ENCODE data around the gene OCA2.
"Not testable (repeated sequence)": the region's sequence is repeated elsewhere in the genome, so short reads cannot be mapped to it uniquely, and the experiment has no call there.

The OCA2 gene

GRCh38 chr15:27767918-27768640, 331.0 kb downstream of the OCA2 start:
- DNase-seq, result no peak
- no peaks in the 10 kb centered on the region for H3K36me3 ChIP-seq (replicated peaks)
- no peak overlapping the region for H3K27ac ChIP-seq
- in situ Hi-C loops (cut with HindIII; ENCODE audit: low pct_ligation_motif_present, low sequenced_read_pairs), result no loop called here
- TF ChIP-seq, protein P1, sequence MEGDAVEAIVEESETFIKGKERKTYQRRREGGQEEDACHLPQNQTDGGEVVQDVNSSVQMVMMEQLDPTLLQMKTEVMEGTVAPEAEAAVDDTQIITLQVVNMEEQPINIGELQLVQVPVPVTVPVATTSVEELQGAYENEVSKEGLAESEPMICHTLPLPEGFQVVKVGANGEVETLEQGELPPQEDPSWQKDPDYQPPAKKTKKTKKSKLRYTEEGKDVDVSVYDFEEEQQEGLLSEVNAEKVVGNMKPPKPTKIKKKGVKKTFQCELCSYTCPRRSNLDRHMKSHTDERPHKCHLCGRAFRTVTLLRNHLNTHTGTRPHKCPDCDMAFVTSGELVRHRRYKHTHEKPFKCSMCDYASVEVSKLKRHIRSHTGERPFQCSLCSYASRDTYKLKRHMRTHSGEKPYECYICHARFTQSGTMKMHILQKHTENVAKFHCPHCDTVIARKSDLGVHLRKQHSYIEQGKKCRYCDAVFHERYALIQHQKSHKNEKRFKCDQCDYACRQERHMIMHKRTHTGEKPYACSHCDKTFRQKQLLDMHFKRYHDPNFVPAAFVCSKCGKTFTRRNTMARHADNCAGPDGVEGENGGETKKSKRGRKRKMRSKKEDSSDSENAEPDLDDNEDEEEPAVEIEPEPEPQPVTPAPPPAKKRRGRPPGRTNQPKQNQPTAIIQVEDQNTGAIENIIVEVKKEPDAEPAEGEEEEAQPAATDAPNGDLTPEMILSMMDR (IDR thresholded peaks at IDR 0.05; ENCODE audit: low read depth, low read length, missing control alignments), result no peak
- H3K27me3 ChIP-seq (replicated peaks), result no peaks in the 10 kb centered on the region
- no peak overlapping the region for H3K4me3 ChIP-seq (ENCODE audit: low read depth, low read length)

DNA sequence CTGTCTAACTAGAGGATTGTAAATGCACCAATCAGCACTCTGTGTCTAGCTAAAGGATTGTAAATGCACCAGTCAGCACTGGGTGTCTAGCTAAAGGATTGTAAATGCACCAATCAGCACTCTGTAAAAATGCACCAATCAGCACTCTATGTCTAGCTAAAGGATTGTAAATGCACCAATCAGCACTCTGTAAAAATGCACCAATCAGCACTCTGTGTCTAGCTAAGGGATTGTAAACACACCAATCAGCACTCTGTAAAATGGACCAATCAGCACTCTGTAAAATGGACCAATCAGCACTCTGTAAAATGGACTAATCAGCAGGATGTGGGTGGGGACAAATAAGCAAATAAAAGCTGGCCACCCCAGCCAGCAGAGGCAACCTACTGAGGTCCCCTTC, 331.7 kb downstream of the OCA2 start:
- H3K27me3 ChIP-seq (replicated peaks); H3K27ac ChIP-seq; H3K4me3 ChIP-seq (ENCODE audit: low read depth, low read length); DNase-seq; H3K36me3 ChIP-seq (replicated peaks); in situ Hi-C loops (cut with HindIII; ENCODE audit: low pct_ligation_motif_present, low sequenced_read_pairs): not testable (repeated sequence)

- Histone ChIP-seq H3K27ac (no peak overlapping the region), H3K27me3 (replicated peaks) (no peaks in the 10 kb centered on the region), H3K4me3 (ENCODE audit: low read depth, low read length) (no peak overlapping the region), H3K36me3 (replicated peaks) (no peaks in the 10 kb centered on the region)
- in situ Hi-C loops (cut with HindIII; ENCODE audit: low pct_ligation_motif_present, low sequenced_read_pairs), result no loop called here
- TF ChIP-seq, protein P1 (IDR thresholded peaks at IDR 0.05; ENCODE audit: low read depth, low read length, missing control alignments), result no peak
- no peak for DNase-seq
Measured at GRCh38 chr15:27764339-27764738, 334.8 kb downstream of the OCA2 start.

DNA sequence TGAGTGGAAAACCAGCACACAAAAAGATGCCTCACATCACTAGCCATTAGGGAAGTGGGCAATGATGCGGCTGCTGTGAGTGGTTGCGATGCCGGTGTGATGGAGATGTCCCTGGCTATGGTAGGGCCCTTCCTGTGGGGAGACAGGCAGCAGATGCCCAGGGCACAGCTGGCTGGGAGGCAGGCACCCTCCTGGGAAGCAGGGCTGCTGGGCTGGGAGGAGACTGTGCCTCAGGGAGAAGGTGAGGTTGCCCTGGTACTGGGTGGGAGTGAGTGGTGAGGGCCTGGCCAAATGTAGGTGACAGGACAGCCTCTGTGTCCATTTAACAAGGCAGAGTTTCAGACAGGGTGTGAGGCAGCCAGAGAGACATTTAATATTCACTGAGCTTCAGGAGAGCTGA, 335.6 kb downstream of the OCA2 start:
- Histone ChIP-seq H3K4me3 (ENCODE audit: low read depth, low read length) (no peak overlapping the region), H3K27me3 (replicated peaks) (no peaks in the 10 kb centered on the region), H3K36me3 (replicated peaks) (no peaks in the 10 kb centered on the region), H3K27ac (no peak overlapping the region)
- TF ChIP-seq, protein P1 (IDR thresholded peaks at IDR 0.05; ENCODE audit: low read depth, low read length, missing control alignments), result no peak
- in situ Hi-C loops (cut with HindIII; ENCODE audit: low pct_ligation_motif_present, low sequenced_read_pairs), result no loop called here
- no peak for DNase-seq

- DNase-seq, result no peak
- in situ Hi-C loops (cut with HindIII; ENCODE audit: low pct_ligation_motif_present, low sequenced_read_pairs), result no loop called here
- no peak overlapping the region for H3K27ac ChIP-seq
- no peaks in the 10 kb centered on the region for H3K36me3 ChIP-seq (replicated peaks)
- H3K4me3 ChIP-seq (ENCODE audit: low read depth, low read length), result no peak overlapping the region
- TF ChIP-seq, protein P1 (IDR thresholded peaks at IDR 0.05; ENCODE audit: low read depth, low read length, missing control alignments), result no peak
- no peaks in the 10 kb centered on the region for H3K27me3 ChIP-seq (replicated peaks)
Measured at GRCh38 chr15:27762471-27762870, 336.6 kb downstream of the OCA2 start.

- no peaks in the 10 kb centered on the region for H3K27me3 ChIP-seq (replicated peaks)
- no peaks in the 10 kb centered on the region for H3K36me3 ChIP-seq (replicated peaks)
- H3K27ac ChIP-seq, result no peak overlapping the region
- in situ Hi-C loops (cut with HindIII; ENCODE audit: low pct_ligation_motif_present, low sequenced_read_pairs), result no loop called here
- TF ChIP-seq, protein P1 (IDR thresholded peaks at IDR 0.05; ENCODE audit: low read depth, low read length, missing control alignments), result no peak
- no peak for DNase-seq
- no peak overlapping the region for H3K4me3 ChIP-seq (ENCODE audit: low read depth, low read length)
Measured at GRCh38 chr15:27757052-27757451, 342.1 kb downstream of the OCA2 start.
